Hepatocyte (in vitro differentiated cells): ENCODE data around the gene GRXCR2. TPM values are rescaled to one million over a fixed set of nuclear protein-coding genes. Genes with fewer than 3 reads are reported as not detected.

ENCODE experiments used
- DNase-seq: peaks from one replicate; pipeline ENCODE4 v3.0.0-alpha.2; 2016; ENCODE audit warnings: low spot score
- H2AFZ ChIP-seq: fragments of 200-600 bp; sonication (generic); 2 replicates; pipeline ENCODE4 v1.6.0; 2016; ENCODE audit warnings: antibody characterized with exemption, mild to moderate bottlenecking
- H3K27ac ChIP-seq: fragments of 200-600 bp; sonication (generic); 2 replicates; pipeline ENCODE4 v1.5.1; 2016; ENCODE audit warnings: mild to moderate bottlenecking
- H3K27me3 ChIP-seq: fragments of 200-600 bp; sonication (generic); 2 replicates; pipeline ENCODE4 v1.6.1; 2016
- H3K36me3 ChIP-seq: fragments of 200-600 bp; sonication (generic); replicated peaks from 2 replicates; pipeline ENCODE4 v1.5.1; 2016; ENCODE audit warnings: low read depth; ENCODE audit not compliant: insufficient read depth
- H3K4me1 ChIP-seq: fragments of 200-600 bp; sonication (generic); 2 replicates; pipeline ENCODE4 v1.5.1; 2016; ENCODE audit warnings: mild to moderate bottlenecking, moderate library complexity; ENCODE audit not compliant: insufficient read depth
- H3K4me2 ChIP-seq: fragments of 200-600 bp; sonication (generic); 2 replicates; pipeline ENCODE4 v1.6.0; 2016
- H3K4me3 ChIP-seq: fragments of 200-600 bp; sonication (generic); 2 replicates; pipeline ENCODE4 v1.5.1; 2016; ENCODE audit warnings: mild to moderate bottlenecking
- H3K79me2 ChIP-seq: fragments of 200-600 bp; sonication (generic); 2 replicates; pipeline ENCODE4 v1.6.0; 2017; ENCODE audit warnings: mild to moderate bottlenecking
- H3K9me2 ChIP-seq: fragments of 200-600 bp; sonication (generic); replicated peaks from 2 replicates; pipeline ENCODE4 v1.6.0; 2017; ENCODE audit warnings: mild to moderate bottlenecking; ENCODE audit not compliant: insufficient read depth
- H3K9me3 ChIP-seq: fragments of 200-600 bp; sonication (generic); 2 replicates; pipeline ENCODE4 v1.5.1; 2016; ENCODE audit warnings: low read depth, mild to moderate bottlenecking
- H4K20me1 ChIP-seq: fragments of 200-600 bp; sonication (generic); 2 replicates; pipeline ENCODE4 v1.6.0; 2016; ENCODE audit warnings: mild to moderate bottlenecking; ENCODE audit not compliant: insufficient read depth, poor library complexity, severe bottlenecking
- CTCF ChIP-seq: fragments of 200-600 bp; sonication (generic); IDR thresholded peaks from 2 replicates; pipeline ENCODE4 v1.5.1; 2016; ENCODE audit warnings: antibody characterized with exemption, mild to moderate bottlenecking; ENCODE audit not compliant: poor library complexity
- EZH2 ChIP-seq: fragments of 200-600 bp; sonication (generic); IDR thresholded peaks from 2 replicates; pipeline ENCODE4 v1.6.1; 2016; ENCODE audit warnings: antibody characterized with exemption, mild to moderate bottlenecking, borderline replicate concordance
- EZH2phosphoT487 ChIP-seq: fragments of 200-600 bp; sonication (generic); IDR thresholded peaks from one replicate; pipeline ENCODE4 v1.6.1; 2018; ENCODE audit warnings: antibody characterized with exemption, mild to moderate bottlenecking, low read depth, moderate library complexity; ENCODE audit not compliant: unreplicated experiment, severe bottlenecking
- WGBS: methylation state at CpG from one replicate; pipeline ENCODE4 v1.1.6; 2016; ENCODE audit warnings: low lambda C conversion rate; ENCODE audit errors: missing lambda C conversion rate; 5-methylcytosine and 5-hydroxymethylcytosine counted together
- polyA plus RNA-seq: library from polyadenylated mRNA; unstranded; fragments of >200 nt; fragmentation: Nextera tagmentation; extraction: Ambion mirVana; gene quantifications from 2 replicates; pipeline ENCODE4 v1.2.1, GENCODE V29; 2016
- total RNA-seq: library from RNA; depleted of rRNA; stranded (reverse); fragments of >200 nt; gene quantifications from 2 replicates; pipeline ENCODE4 v1.2.3, GENCODE V29; 2014

GRXCR2 gene
- total and polyA plus RNA-seq, 2 experiments from 2014 or later = not detected

DNA sequence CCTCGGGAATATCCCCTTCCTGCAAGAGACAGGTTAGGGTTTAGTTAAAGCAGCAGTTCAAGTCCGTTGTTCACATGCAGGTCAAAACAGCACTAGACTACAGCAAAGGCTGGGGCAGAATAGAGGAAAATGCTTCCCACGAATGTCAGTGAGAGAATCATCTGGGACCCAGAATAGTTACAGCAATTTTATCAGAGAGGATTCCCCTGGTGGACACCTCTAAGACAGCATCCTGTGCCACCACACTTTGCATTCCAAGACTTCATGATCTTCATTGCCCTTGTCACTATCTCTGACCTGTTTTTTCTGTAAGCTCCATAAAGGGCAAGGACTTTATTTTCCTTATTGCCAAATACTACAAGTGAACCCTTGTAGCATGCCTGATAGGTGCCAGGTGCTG lies 12.9 kb downstream of the GRXCR2 start:
- Histone ChIP-seq H3K9me3 (no peaks in the 10 kb centered on the region), H3K79me2 (no peaks in the 10 kb centered on the region), H3K9me2 (no peaks in the 10 kb centered on the region), H3K27me3 (no peaks in the 10 kb centered on the region), H3K4me3 (no peak overlapping the region), H3K27ac (peak overlapping the region; percentile 29), H3K36me3 (no peaks in the 10 kb centered on the region), H4K20me1 (no peaks in the 10 kb centered on the region), H3K4me1 (peaks cover 27% of the 10 kb centered on the region), H3K4me2 (no peak overlapping the region), H2AFZ (no peak overlapping the region)
- 80% methylated on average over 3 of the region's 3 CpGs for WGBS
- TF ChIP-seq CTCF (peak; percentile 12), EZH2phosphoT487 (no peak), EZH2 (no peak)
- no peak for DNase-seq

DNA sequence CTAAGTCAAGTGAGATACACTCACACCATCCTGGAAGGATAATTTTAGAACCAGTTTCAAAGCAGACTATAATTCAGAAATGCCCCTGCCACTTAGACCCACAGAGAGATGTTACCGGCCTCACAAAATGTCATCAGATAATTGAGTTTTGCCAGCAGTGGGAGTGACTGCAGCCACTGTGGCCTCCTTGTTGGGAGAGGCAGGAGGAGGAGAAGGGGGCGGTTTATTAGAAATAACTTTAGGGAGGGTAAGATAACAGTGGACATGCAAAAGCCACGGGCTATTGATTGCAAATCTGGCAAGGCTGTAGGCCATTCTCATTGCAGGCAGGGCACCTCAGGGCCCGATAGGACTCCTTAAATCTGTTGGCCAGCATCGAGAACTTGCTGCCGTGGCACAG lies 13.4 kb downstream of the GRXCR2 start:
- no peak overlapping the region for H2AFZ ChIP-seq
- WGBS = 82% methylated on average over 6 of the region's 6 CpGs
- DNase-seq = no peak

GRCh38 chr5:145858959-145859358 lies 13.9 kb downstream of the GRXCR2 start:
- Histone ChIP-seq H3K36me3 (no peaks in the 10 kb centered on the region), H4K20me1 (no peaks in the 10 kb centered on the region), H3K79me2 (no peaks in the 10 kb centered on the region), H3K9me3 (no peaks in the 10 kb centered on the region), H2AFZ (no peak overlapping the region), H3K27me3 (no peaks in the 10 kb centered on the region), H3K9me2 (no peaks in the 10 kb centered on the region), H3K27ac (peak overlapping the region; percentile 29), H3K4me1 (peaks cover 29% of the 10 kb centered on the region), H3K4me3 (no peak overlapping the region), H3K4me2 (no peak overlapping the region)
- TF ChIP-seq EZH2phosphoT487 (no peak), EZH2 (no peak), CTCF (no peak)
- 76% methylated on average over 4 of the region's 4 CpGs for WGBS
- no peak for DNase-seq

More for the DNA sequence above, 13.4 kb downstream of the GRXCR2 start:
- no peak overlapping the region for H3K4me2 ChIP-seq
- H3K27ac ChIP-seq = peak overlapping the region; percentile 29
- H3K4me3 ChIP-seq = no peak overlapping the region
- no peaks in the 10 kb centered on the region for H3K36me3 ChIP-seq
- no peaks in the 10 kb centered on the region for H4K20me1 ChIP-seq
- no peaks in the 10 kb centered on the region for H3K27me3 ChIP-seq
- TF ChIP-seq CTCF (no peak), EZH2 (no peak), EZH2phosphoT487 (no peak)
- H3K9me3 ChIP-seq = no peaks in the 10 kb centered on the region
- no peaks in the 10 kb centered on the region for H3K9me2 ChIP-seq
- H3K79me2 ChIP-seq = no peaks in the 10 kb centered on the region
- peaks cover 27% of the 10 kb centered on the region for H3K4me1 ChIP-seq

- Histone ChIP-seq H4K20me1 (no peaks in the 10 kb centered on the region), H3K27me3 (no peaks in the 10 kb centered on the region), H3K9me3 (no peaks in the 10 kb centered on the region), H3K4me2 (peak overlapping the region; percentile 73), H2AFZ (peak overlapping the region; percentile 79), H3K79me2 (no peaks in the 10 kb centered on the region), H3K36me3 (no peaks in the 10 kb centered on the region), H3K27ac (peak overlapping the region; percentile 88), H3K4me3 (no peak overlapping the region), H3K4me1 (peaks cover 35% of the 10 kb centered on the region), H3K9me2 (no peaks in the 10 kb centered on the region)
- peak; percentile 73 for DNase-seq
- WGBS = 10% methylated on average over 25 of the region's 25 CpGs
- TF ChIP-seq EZH2 = no peak
- TF ChIP-seq EZH2phosphoT487 = no peak
- TF ChIP-seq CTCF = no peak
These were observed 16.5 kb downstream of the GRXCR2 start for GRCh38 chr5:145856285-145856818.
